T-cell (primary cell): Measurements from ENCODE around the gene EIF4ENIF1. TPM values are rescaled to one million over a fixed set of nuclear protein-coding genes. Genes with fewer than 3 reads are reported as not detected.
A peak's percentile ranks its signal among the peaks of the same experiment; 100 is the strongest.

Source experiments
- ATAC-seq, 4 experiments: fragments of 200-7000 bp in 3 of 4; fragments of 150-1000 bp in 1 of 4; cut with Tn5 transposase; replicated peaks in 1 of 4; 1 replicate in 3 of 4; 2 replicates in 1 of 4; pipeline ENCODE4 v1.10.0; 2021; ENCODE audit warnings: moderate library complexity in 3 of 4, mild to moderate bottlenecking in 2 of 4, moderate number of reproducible peaks in 1 of 4
- CTCF ChIA-PET, 2 donors: fragments of 300-600 bp; sonication (Branson Sonifier 250); formaldehyde crosslinking; loops; one replicate each; lab custom pipeline; 2022; ENCODE audit warnings: antibody characterized with exemption in 2 of 2; lab: Charles Lee
- POLR2A ChIA-PET, 2 donors: fragments of 300-600 bp; sonication (Branson Sonifier 250); formaldehyde crosslinking; loops; one replicate each; lab custom pipeline; 2022; ENCODE audit warnings: antibody characterized with exemption in 2 of 2; lab: Charles Lee
- DNase-seq, 35 experiments: peaks; one replicate each; pipeline versions ENCODE4 v3.0.0 to v3.0.0-alpha.2; 2013 to 2023
- H3K27ac ChIP-seq: one replicate; pipeline ENCODE4 v1.5.1; 2013; ENCODE audit warnings: low read length
- H3K27me3 ChIP-seq, 2 experiments: replicated peaks in 1 of 2; 1 replicate in 1 of 2; 2 replicates in 1 of 2; pipeline versions ENCODE4 v1.6.1 to v1.7.0; 2013; ENCODE audit warnings: low read length in 1 of 2, mixed read lengths in 1 of 2; ENCODE audit not compliant: control insufficient read depth in 2 of 2, insufficient read depth in 2 of 2; ENCODE audit errors: extremely low read depth in 1 of 2
- H3K36me3 ChIP-seq, 2 donors: 1 replicate in 1 of 2; 2 replicates in 1 of 2; pipeline versions ENCODE4 v1.6.1 to v1.7.0; 2013; ENCODE audit warnings: low read length in 1 of 2; ENCODE audit not compliant: control insufficient read depth in 2 of 2, insufficient read depth in 1 of 2; ENCODE audit errors: extremely low read depth in 1 of 2
- H3K4me1 ChIP-seq, 2 experiments: 1 replicate in 1 of 2; 2 replicates in 1 of 2; pipeline versions ENCODE4 v1.6.1 to v1.7.0; 2013; ENCODE audit warnings: low read length in 2 of 2, mixed read lengths in 1 of 2; ENCODE audit not compliant: insufficient read depth in 2 of 2, control insufficient read depth in 1 of 2; ENCODE audit errors: extremely low read depth in 1 of 2
- H3K4me3 ChIP-seq, 2 donors: 1 replicate in 1 of 2; 2 replicates in 1 of 2; pipeline versions ENCODE4 v1.5.1 to v1.7.0; 2013; ENCODE audit warnings: mild to moderate bottlenecking in 2 of 2, low read length in 1 of 2, moderate library complexity in 1 of 2; ENCODE audit not compliant: control insufficient read depth in 1 of 2; ENCODE audit errors: extremely low read depth in 1 of 2
- H3K9me3 ChIP-seq: 2 replicates; pipeline ENCODE4 v1.7.0; 2013
- H3K27ac Mint-ChIP-seq, 2 donors: one replicate each; pipeline ENCODE4 v1.8.0; 2020 to 2021; ENCODE audit warnings: mild to moderate bottlenecking in 2 of 2, mixed read lengths in 2 of 2
- H3K27me3 Mint-ChIP-seq, 2 donors: one replicate each; pipeline ENCODE4 v1.8.0; 2021 to 2022; ENCODE audit warnings: mixed read lengths in 2 of 2
- H3K36me3 Mint-ChIP-seq: one replicate; pipeline ENCODE4 v1.8.0; 2021; ENCODE audit warnings: mixed read lengths
- H3K4me1 Mint-ChIP-seq, 3 donors: one replicate each; pipeline ENCODE4 v1.8.0; 2020 to 2022; ENCODE audit warnings: mixed read lengths in 3 of 3, mild to moderate bottlenecking in 1 of 3
- H3K4me3 Mint-ChIP-seq, 3 donors: one replicate each; pipeline ENCODE4 v1.8.0; 2020 to 2022; ENCODE audit warnings: mild to moderate bottlenecking in 3 of 3, mixed read lengths in 3 of 3, moderate library complexity in 3 of 3
- H3K9me3 Mint-ChIP-seq, 3 donors: one replicate each; pipeline ENCODE4 v1.8.0; 2020 to 2022; ENCODE audit warnings: mixed read lengths in 3 of 3
- WGBS: methylation state at CpG from one replicate; pipeline ENCODE4 v1.1.5; 2013; ENCODE audit warnings: missing lambda C conversion rate; ENCODE audit not compliant: insufficient coverage; 5-methylcytosine and 5-hydroxymethylcytosine counted together
- total RNA-seq, 35 experiments: library from RNA in 6 of 35; stranded (reverse) in 6 of 35; fragments of 120-200 nt in 1 of 35; gene quantifications; one replicate each; pipeline versions ENCODE4 v1.2.1 to v1.2.4 and lab custom pipeline; 2013 to 2026

Gene EIF4ENIF1
- total RNA-seq (10 to 100 TPM; 25.4 to 39.0 (median 29.0) TPM), total RNA-seq (lab: John Stamatoyannopoulos, UW) (15.2 to 58.0 (median 31.1) reads per million in 29 experiments)
- 16.2 TPM for total RNA-seq (2013)

GRCh38 chr22:31489632-31490495 is at the start of gene EIF4ENIF1:
Gene EIF4ENIF1, minus strand, starts transcription at chr22:31489842. Its CDS starts 1,124 bp downstream, at chr22:31488718.
- WGBS = under 1% methylated on average over 93 of the region's 100 CpGs
- DNase-seq = peak; percentile 70 to 90 (median 80)
- no peaks in the 10 kb centered on the region for H3K27me3 Mint-ChIP-seq
- peaks cover 32 to 53% (median 50%) of the 10 kb centered on the region in 3 donors for H3K4me1 Mint-ChIP-seq
- CTCF ChIA-PET = interaction anchor here in 1 of 2 donors (1.1 kb wide), 1 partner anchor 38 kb away, joined by 3 read pairs; no protein-coding TSS in a partner anchor
- no peaks in the 10 kb centered on the region for H3K27me3 ChIP-seq
- H3K27ac Mint-ChIP-seq = peak within 1 kb of the TSS; percentile 95 to 96
- H3K36me3 Mint-ChIP-seq = peaks cover 7% of the 10 kb centered on the region
- H3K4me3 ChIP-seq = peak within 1 kb of the TSS; percentile 85 to 89
- peak within 1 kb of the TSS; percentile 92 for H3K27ac ChIP-seq
- H3K36me3 ChIP-seq = peaks cover 0 to 15% of the 10 kb centered on the region in 2 donors
- H3K4me3 Mint-ChIP-seq = peak within 1 kb of the TSS; percentile 89 to 96 (median 93)
- H3K9me3 Mint-ChIP-seq = no peaks in the 10 kb centered on the region
- ATAC-seq = peak; percentile 80 to 84 (median 82)
- peaks cover 14 to 40% of the 10 kb centered on the region in 2 experiments for H3K4me1 ChIP-seq
- POLR2A ChIA-PET = interaction anchor here in 1 of 2 donors (0.6 kb wide), 1 partner anchor 18 kb away, joined by 3 read pairs; no protein-coding TSS in a partner anchor
- no peaks in the 10 kb centered on the region for H3K9me3 ChIP-seq

- peaks cover 16 to 31% of the 10 kb centered on the region in 2 donors for H3K36me3 ChIP-seq
- CTCF ChIA-PET = no interaction called here
- H3K27me3 ChIP-seq = no peaks in the 10 kb centered on the region
- 47% methylated on average over 5 of the region's 5 CpGs for WGBS
- H3K9me3 Mint-ChIP-seq = no peaks in the 10 kb centered on the region
- H3K27ac Mint-ChIP-seq = peak overlapping the region; percentile 23 to 64
- no peak overlapping the region for H3K4me3 Mint-ChIP-seq
- peaks cover 0 to 9% of the 10 kb centered on the region in 2 experiments for H3K4me1 ChIP-seq
- no peak overlapping the region for H3K27ac ChIP-seq
- POLR2A ChIA-PET = no interaction called here
- H3K4me1 Mint-ChIP-seq = peaks cover 21 to 28% (median 27%) of the 10 kb centered on the region in 3 donors
- ATAC-seq (no peak), DNase-seq (peak in 1 of 35 experiments; percentile 13)
- peaks cover 31% of the 10 kb centered on the region for H3K36me3 Mint-ChIP-seq
- no peak overlapping the region for H3K4me3 ChIP-seq
- H3K9me3 ChIP-seq = no peaks in the 10 kb centered on the region
- H3K27me3 Mint-ChIP-seq = no peaks in the 10 kb centered on the region
Observed at GRCh38 chr22:31538815-31539214, 49.2 kb upstream of the EIF4ENIF1 start.

- H3K27me3 ChIP-seq = no peaks in the 10 kb centered on the region
- POLR2A ChIA-PET = no interaction called here
- peak in 2 of 35 experiments; percentile 1 to 35 for DNase-seq
- no peak overlapping the region for H3K27ac ChIP-seq
- ATAC-seq = peak in 2 of 4 experiments; percentile 35 to 61
- WGBS = 57% methylated on average over 4 of the region's 8 CpGs
- no peak overlapping the region for H3K4me3 Mint-ChIP-seq
- H3K4me1 ChIP-seq = peaks cover 0 to 9% of the 10 kb centered on the region in 2 experiments
- no peak overlapping the region for H3K4me3 ChIP-seq
- CTCF ChIA-PET = interaction anchor here in 1 of 2 donors (0.6 kb wide), 1 partner anchor 27 kb away, joined by 3 read pairs; no protein-coding TSS in a partner anchor
- no peaks in the 10 kb centered on the region for H3K9me3 ChIP-seq
- peaks cover 16 to 35% of the 10 kb centered on the region in 2 donors for H3K36me3 ChIP-seq
- H3K9me3 Mint-ChIP-seq = no peaks in the 10 kb centered on the region
- peaks cover 35 to 41% (median 35%) of the 10 kb centered on the region in 3 donors for H3K4me1 Mint-ChIP-seq
- no peaks in the 10 kb centered on the region for H3K27me3 Mint-ChIP-seq
- H3K36me3 Mint-ChIP-seq = peaks cover 38% of the 10 kb centered on the region
- H3K27ac Mint-ChIP-seq = peak overlapping the region; percentile 54 to 76
Observed at GRCh38 chr22:31537019-31537535, 47.4 kb upstream of the EIF4ENIF1 start.

- Histone ChIP-seq H3K4me3 (no peak overlapping the region), H3K27me3 (no peaks in the 10 kb centered on the region), H3K27ac (peak overlapping the region; percentile 4), H3K4me1 (peaks cover 0 to 17% of the 10 kb centered on the region in 2 experiments), H3K36me3 (peaks cover 6 to 39% of the 10 kb centered on the region in 2 donors), H3K9me3 (no peaks in the 10 kb centered on the region)
- 52% methylated on average over 5 of the region's 5 CpGs for WGBS
- peak overlapping the region; percentile 72 to 80 for H3K27ac Mint-ChIP-seq
- DNase-seq = no peak
- ChIA-PET CTCF (interaction anchor here in 1 of 2 donors (0.6 kb wide), 2 partner anchors 173 to 197 kb away, joined by 5 to 7 read pairs; no protein-coding TSS in a partner anchor), POLR2A (interaction anchor here in 1 of 2 donors (0.7 kb wide), 1 partner anchor 111 kb away, joined by 4 read pairs; no protein-coding TSS in a partner anchor)
- no peak for ATAC-seq
- H3K27me3 Mint-ChIP-seq = no peaks in the 10 kb centered on the region
- no peaks in the 10 kb centered on the region for H3K9me3 Mint-ChIP-seq
- H3K36me3 Mint-ChIP-seq = peaks cover 41% of the 10 kb centered on the region
- H3K4me3 Mint-ChIP-seq = no peak overlapping the region
- H3K4me1 Mint-ChIP-seq = peaks cover 32 to 42% (median 34%) of the 10 kb centered on the region in 3 donors
Observed at GRCh38 chr22:31533374-31533773, 43.7 kb upstream of the EIF4ENIF1 start.

- peaks cover 0 to 14% of the 10 kb centered on the region in 2 experiments for H3K4me1 ChIP-seq
- ChIA-PET POLR2A (interaction anchor here in 1 of 2 donors (0.7 kb wide), 1 partner anchor 262 kb away, joined by 3 read pairs; no protein-coding TSS in a partner anchor), CTCF (no interaction called here)
- DNase-seq (no peak), ATAC-seq (no peak)
- no peaks in the 10 kb centered on the region for H3K9me3 ChIP-seq
- H3K4me3 ChIP-seq = no peak overlapping the region
- Mint-ChIP-seq H3K27me3 (no peaks in the 10 kb centered on the region), H3K36me3 (peaks cover 38% of the 10 kb centered on the region), H3K27ac (peak overlapping the region; percentile 42 to 72), H3K9me3 (no peaks in the 10 kb centered on the region), H3K4me1 (peaks cover 25 to 37% (median 29%) of the 10 kb centered on the region in 3 donors), H3K4me3 (no peak overlapping the region)
- no peak overlapping the region for H3K27ac ChIP-seq
- WGBS = no CpG with 5 or more reads among the region's 1 CpG
- H3K27me3 ChIP-seq = no peaks in the 10 kb centered on the region
- H3K36me3 ChIP-seq = peaks cover 0 to 48% of the 10 kb centered on the region in 2 donors
Observed at GRCh38 chr22:31532060-31532459, 42.4 kb upstream of the EIF4ENIF1 start.

- no peaks in the 10 kb centered on the region for H3K27me3 Mint-ChIP-seq
- Histone ChIP-seq H3K4me3 (no peak overlapping the region), H3K36me3 (peaks cover 0 to 46% of the 10 kb centered on the region in 2 donors), H3K27me3 (no peaks in the 10 kb centered on the region), H3K9me3 (no peaks in the 10 kb centered on the region), H3K4me1 (peaks cover 0 to 8% of the 10 kb centered on the region in 2 experiments), H3K27ac (no peak overlapping the region)
- peaks cover 25 to 38% (median 33%) of the 10 kb centered on the region in 3 donors for H3K4me1 Mint-ChIP-seq
- CTCF ChIA-PET = interaction anchor here in 1 of 2 donors (0.7 kb wide), 2 partner anchors 38 to 239 kb away, joined by 3 read pairs; no protein-coding TSS in a partner anchor
- ATAC-seq = no peak
- DNase-seq = no peak
- no peak overlapping the region for H3K4me3 Mint-ChIP-seq
- no peaks in the 10 kb centered on the region for H3K9me3 Mint-ChIP-seq
- POLR2A ChIA-PET = no interaction called here
- H3K36me3 Mint-ChIP-seq = peaks cover 44% of the 10 kb centered on the region
- WGBS = no CpG with 5 or more reads among the region's 3 CpGs
- H3K27ac Mint-ChIP-seq = peak overlapping the region in 1 of 2 donors; percentile 17
Observed at GRCh38 chr22:31530823-31531195, 41.2 kb upstream of the EIF4ENIF1 start.
